HL-60 (cell line): ENCODE results near the gene TLR8.

ENCODE experiments used
- GABPA ChIP-seq: IDR thresholded peaks from 2 replicates; pipeline ENCODE4 v1.6.1; 2012; ENCODE audit warnings: low read depth
- POLR2AphosphoS5 ChIP-seq: IDR thresholded peaks from 2 replicates; pipeline ENCODE4 v1.6.1; 2012; ENCODE audit warnings: low read depth
- REST ChIP-seq: IDR thresholded peaks from 2 replicates; pipeline ENCODE4 v1.6.1; 2012; ENCODE audit warnings: low read depth; ENCODE audit not compliant: insufficient replicate concordance
- SPI1 ChIP-seq: IDR thresholded peaks from 2 replicates; pipeline ENCODE4 v1.6.1; 2012; ENCODE audit warnings: low read depth, mild to moderate bottlenecking, borderline replicate concordance
- TF ChIP-seq, protein P1 (sequence below): IDR thresholded peaks from one replicate; pipeline ENCODE4 v1.5.1; 2011; ENCODE audit warnings: low read length, control low read depth, inconsistent platforms; ENCODE audit not compliant: insufficient read depth

GRCh38 chrX:12891171-12891570, 15.2 kb upstream of the TLR8 start:
- TF ChIP-seq, protein P1, sequence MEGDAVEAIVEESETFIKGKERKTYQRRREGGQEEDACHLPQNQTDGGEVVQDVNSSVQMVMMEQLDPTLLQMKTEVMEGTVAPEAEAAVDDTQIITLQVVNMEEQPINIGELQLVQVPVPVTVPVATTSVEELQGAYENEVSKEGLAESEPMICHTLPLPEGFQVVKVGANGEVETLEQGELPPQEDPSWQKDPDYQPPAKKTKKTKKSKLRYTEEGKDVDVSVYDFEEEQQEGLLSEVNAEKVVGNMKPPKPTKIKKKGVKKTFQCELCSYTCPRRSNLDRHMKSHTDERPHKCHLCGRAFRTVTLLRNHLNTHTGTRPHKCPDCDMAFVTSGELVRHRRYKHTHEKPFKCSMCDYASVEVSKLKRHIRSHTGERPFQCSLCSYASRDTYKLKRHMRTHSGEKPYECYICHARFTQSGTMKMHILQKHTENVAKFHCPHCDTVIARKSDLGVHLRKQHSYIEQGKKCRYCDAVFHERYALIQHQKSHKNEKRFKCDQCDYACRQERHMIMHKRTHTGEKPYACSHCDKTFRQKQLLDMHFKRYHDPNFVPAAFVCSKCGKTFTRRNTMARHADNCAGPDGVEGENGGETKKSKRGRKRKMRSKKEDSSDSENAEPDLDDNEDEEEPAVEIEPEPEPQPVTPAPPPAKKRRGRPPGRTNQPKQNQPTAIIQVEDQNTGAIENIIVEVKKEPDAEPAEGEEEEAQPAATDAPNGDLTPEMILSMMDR, result no peak
- TF ChIP-seq GABPA (no peak), POLR2AphosphoS5 (no peak), REST (no peak), SPI1 (no peak)
